K562 (cell line): Measurements from ENCODE around the gene CD44. TPM values are rescaled to one million over a fixed set of nuclear protein-coding genes. Genes with fewer than 3 reads are reported as not detected.

Source experiments
- ATAC-seq: fragments of 200-7000 bp; cut with Tn5 transposase; 3 replicates; pipeline ENCODE4 v1.9.1; 2020; ENCODE audit warnings: moderate library complexity
- BruUV-seq: library from RNA; stranded (reverse); fragments of 400-500 nt; replicated peaks from 2 replicates; lab custom pipeline; 2021; lab: Mats Ljungman, UMichigan
- CTCF ChIA-PET: fragments of 300-600 bp; formaldehyde crosslinking; extraction: SDS; loops from one replicate; lab custom pipeline; 2021; ENCODE audit warnings: low intra/inter-chr PET ratio; lab: Yijun Ruan, JAX
- POLR2A ChIA-PET: fragments of 300-600, 350-650 bp; sonication (Branson Sonifier 250); formaldehyde crosslinking; extraction: SDS; loops from one replicate; lab custom pipeline; 2021; ENCODE audit warnings: antibody characterized with exemption, inconsistent platforms; lab: Yijun Ruan, JAX
- DNase-seq, 4 experiments: peaks; one replicate each; pipeline versions ENCODE4 v3.0.0 to v3.0.0-alpha.2; 2011 to 2018; ENCODE audit warnings: low spot score in 3 of 4, mixed read lengths in 3 of 4; ENCODE audit errors: extremely low read depth in 1 of 4
- FAIRE-seq: peaks from 2 replicates; lab custom pipeline; 2011; peaks lifted over from hg19 to GRCh38; lab: Jason Lieb, UNC
- H2AFZ ChIP-seq: 2 replicates; pipeline ENCODE4 v1.6.0; 2011; ENCODE audit warnings: low read depth, low read length, control low read depth, inconsistent platforms
- H3K27ac ChIP-seq: fragments of 200-600 bp; 3 replicates; pipeline ENCODE4 v1.8.0; 2011; ENCODE audit warnings: low read depth, mild to moderate bottlenecking, control low read depth, inconsistent platforms, low read length, moderate library complexity, mixed read lengths; ENCODE audit errors: extremely low read depth
- H3K27me3 ChIP-seq, 2 experiments: fragments of 300-600 bp in 1 of 2; 2 replicates in 1 of 2; 3 replicates in 1 of 2; pipeline versions ENCODE4 v1.6.0 to v1.8.0; 2011; ENCODE audit warnings: inconsistent platforms in 2 of 2, low read length in 2 of 2, mild to moderate bottlenecking in 1 of 2, mixed read lengths in 1 of 2, moderate library complexity in 1 of 2; ENCODE audit not compliant: control insufficient read depth in 2 of 2, insufficient read depth in 2 of 2
- H3K36me3 ChIP-seq: fragments of 300-600 bp; 3 replicates; pipeline ENCODE4 v1.8.0; 2011; ENCODE audit warnings: mild to moderate bottlenecking, low read length, inconsistent platforms; ENCODE audit not compliant: control insufficient read depth, insufficient read depth
- H3K4me1 ChIP-seq, 2 experiments: fragments of 200-600 bp in 1 of 2; replicated peaks in 1 of 2; 2 replicates in 1 of 2; 3 replicates in 1 of 2; pipeline versions ENCODE4 v1.5.1 to v1.8.0; 2011; ENCODE audit warnings: inconsistent platforms in 2 of 2, low read length in 2 of 2, mild to moderate bottlenecking in 1 of 2, mixed read lengths in 1 of 2, moderate library complexity in 1 of 2; ENCODE audit not compliant: control insufficient read depth in 2 of 2, insufficient read depth in 2 of 2
- H3K4me2 ChIP-seq: 2 replicates; pipeline ENCODE4 v1.6.1; 2011; ENCODE audit warnings: low read length, control low read depth, inconsistent platforms, mixed read lengths; ENCODE audit not compliant: insufficient read depth
- H3K4me3 ChIP-seq: fragments of 200-600 bp; sonication (generic), shearing (Covaris generic); 2 replicates; pipeline ENCODE4 v1.5.1; 2016; ENCODE audit warnings: control low read depth, inconsistent platforms
- H3K79me2 ChIP-seq: fragments of 200-600 bp; 3 replicates; pipeline ENCODE4 v1.8.0; 2011; ENCODE audit warnings: low read length, inconsistent platforms; ENCODE audit not compliant: control insufficient read depth, insufficient read depth
- H3K9ac ChIP-seq, 2 experiments: 2 replicates each; pipeline versions ENCODE4 v1.6.0 to v1.6.1; 2011; ENCODE audit warnings: low read depth in 2 of 2, low read length in 2 of 2, control low read depth in 1 of 2, inconsistent platforms in 1 of 2, mild to moderate bottlenecking in 1 of 2, mixed read lengths in 1 of 2; ENCODE audit not compliant: insufficient read depth in 1 of 2
- H3K9me1 ChIP-seq: one replicate; pipeline ENCODE4 v1.6.0; 2011; ENCODE audit warnings: inconsistent platforms, mild to moderate bottlenecking, low read length, moderate library complexity; ENCODE audit not compliant: control insufficient read depth, insufficient read depth
- H3K9me3 ChIP-seq: replicated peaks from 2 replicates; pipeline ENCODE4 v1.5.1; 2011; ENCODE audit warnings: low read depth, low read length, inconsistent platforms; ENCODE audit not compliant: control insufficient read depth, insufficient read depth
- H4K20me1 ChIP-seq: replicated peaks from 2 replicates; pipeline ENCODE4 v1.6.1; 2011; ENCODE audit warnings: low read length, inconsistent platforms, mixed read lengths; ENCODE audit not compliant: control insufficient read depth, insufficient read depth
- CEBPG ChIP-seq, 3 experiments: fragments of 200-800 bp in 1 of 3; sonication (Bioruptor generic) in 1 of 3; sonication (generic) in 1 of 3; formaldehyde crosslinking in 1 of 3; IDR thresholded peaks in 2 of 3; conservative IDR thresholded peaks in 1 of 3; 2 replicates each; pipeline versions ENCODE4 v1.6.1 to v1.8.0; 2016 to 2022; ENCODE audit warnings: missing compliant biosample characterization in 2 of 3, missing genetic modification characterization in 2 of 3, mild to moderate bottlenecking in 1 of 3, missing genetic modification reagents in 1 of 3
- HES1 ChIP-seq: fragments of 450-650 bp; IDR thresholded peaks from 2 replicates; pipeline ENCODE4 v1.6.1; 2016; ENCODE audit warnings: low read depth, mild to moderate bottlenecking, moderate library complexity
- MTA3 ChIP-seq: fragments of 450-650 bp; formaldehyde crosslinking; IDR thresholded peaks from 2 replicates; pipeline ENCODE4 v1.6.1; 2017; ENCODE audit warnings: mild to moderate bottlenecking, borderline replicate concordance
- TCFL5 ChIP-seq: fragments of 250-450 bp; sonication (Bioruptor Pico); conservative IDR thresholded peaks from 2 replicates; pipeline ENCODE4 v1.6.1; 2021; ENCODE audit warnings: mild to moderate bottlenecking, moderate library complexity, matching md5 sums
- TEAD1 ChIP-seq, 2 experiments: fragments of 450-650 bp in 1 of 2; sonication (generic) in 1 of 2; formaldehyde crosslinking; IDR thresholded peaks; 2 replicates each; pipeline versions ENCODE4 v1.4.0 to v1.8.0; 2020 to 2022; ENCODE audit warnings: mild to moderate bottlenecking in 2 of 2, missing genetic modification reagents in 1 of 2
- ZNF224 ChIP-seq: sonication (generic); formaldehyde crosslinking; IDR thresholded peaks from 2 replicates; pipeline ENCODE4 v1.8.0; 2022; ENCODE audit warnings: mild to moderate bottlenecking, missing genetic modification reagents
- WGBS: fragments of 100-300 bp; shearing (Covaris generic); methylation state at CpG from one replicate; pipeline ENCODE4 v1.1.6; 2016; ENCODE audit warnings: low coverage, mixed read lengths; ENCODE audit not compliant: insufficient coverage; ENCODE audit errors: missing lambda C conversion rate; 5-methylcytosine and 5-hydroxymethylcytosine counted together
- in situ Hi-C: fragments of 300-500 bp; cut with MboI; formaldehyde crosslinking; loops from 4 replicates; pipeline ENCODE4 v1.15.0; 2018; ENCODE audit warnings: inconsistent platforms, mixed read lengths
- intact Hi-C: fragments of 100-400 bp; cut with micrococcal nuclease; formaldehyde crosslinking; loops from 2 replicates; pipeline ENCODE4 v1.14.2; 2022
- polyA plus RNA-seq, 8 experiments: library from polyadenylated mRNA; depleted of rRNA in 4 of 8; stranded (reverse) in 5 of 8; unstranded in 3 of 8; fragments of >200 nt; fragmentation: Nextera tagmentation in 2 of 8; fragmentation: Illumina TruSeq in 1 of 8; extraction: Ambion mirVana in 2 of 8; extraction: Trizol in 1 of 8; gene quantifications; 2 replicates each; pipeline versions ENCODE4 v1.2.1 to v1.2.3, GENCODE V29; 2011 to 2014; ENCODE audit warnings: inconsistent platforms in 1 of 8, missing spikeins in 1 of 8
- total RNA-seq, 7 experiments: library from RNA; depleted of rRNA in 6 of 7; stranded (reverse); fragments of >200 nt in 6 of 7; fragmentation: Illumina TruSeq in 2 of 7; extraction: Trizol in 2 of 7; gene quantifications; 2 replicates each; pipeline versions ENCODE4 v1.2.1 to v1.2.3, GENCODE V29; 2011 to 2021; ENCODE audit warnings: low replicate concordance in 1 of 7

CD44 gene
- total and polyA plus RNA-seq, 9 of the 15 experiments (the other 6 are each of a cell fraction or from before 2014, with no cell fraction given), result 1.2 to 13.9 (median 3.0) TPM

- Histone ChIP-seq H3K79me2 (no peaks in the 10 kb centered on the region), H3K4me2 (no peak overlapping the region), H3K4me1 (no peaks in the 10 kb centered on the region)
Measured at GRCh38 chr11:35210876-35211546, 72.0 kb downstream of the CD44 start.

GRCh38 chr11:35211952-35212351, 73.0 kb downstream of the CD44 start:
- Histone ChIP-seq H3K27ac (no peak overlapping the region), H3K36me3 (no peaks in the 10 kb centered on the region), H3K4me3 (no peak overlapping the region), H2AFZ (no peak overlapping the region), H3K9me3 (no peaks in the 10 kb centered on the region), H4K20me1 (no peaks in the 10 kb centered on the region; the same call in 1 of the 2 replicates), H3K79me2 (no peaks in the 10 kb centered on the region), H3K4me1 (no peaks in the 10 kb centered on the region), H3K4me2 (no peak overlapping the region), H3K9me1 (no peaks in the 10 kb centered on the region), H3K27me3 (peaks cover 0 to 2% of the 10 kb centered on the region in 2 experiments; a peak in 2 of 5 replicates), H3K9ac (no peak overlapping the region)
- in situ Hi-C loops, result no loop called here
- no peak for FAIRE-seq
- ATAC-seq, result no peak
- TF ChIP-seq TEAD1 (CRISPR knock-in tag; IDR thresholded peaks at IDR 0.05) (no peak), HES1 (no peak), MTA3 (no peak), ZNF224 (CRISPR knock-in tag) (no peak)
- POLR2A ChIA-PET, result no interaction called here
- WGBS, result 0% methylated on average over 3 of the region's 3 CpGs
- intact Hi-C loops, result no loop called here
- no peak for DNase-seq
- CTCF ChIA-PET, result no interaction called here
- no TSS peak for BruUV-seq

More at GRCh38 chr11:35210876-35211546, 72.0 kb downstream of the CD44 start:
- no peaks in the 10 kb centered on the region; the same call in 1 of the 2 replicates for H4K20me1 ChIP-seq
- no peak overlapping the region for H3K9ac ChIP-seq
- H3K27ac ChIP-seq, result no peak overlapping the region
- no peak overlapping the region for H2AFZ ChIP-seq
- POLR2A ChIA-PET, result no interaction called here
- DNase-seq (no peak), ATAC-seq (no peak), FAIRE-seq (no peak)
- in situ Hi-C loops, result no loop called here
- H3K9me3 ChIP-seq, result no peaks in the 10 kb centered on the region
- intact Hi-C loops, result no loop called here
- WGBS, result 0% methylated on average over 3 of the region's 3 CpGs
- no peaks in the 10 kb centered on the region for H3K36me3 ChIP-seq
- no TSS peak for BruUV-seq
- TF ChIP-seq TCFL5 (CRISPR knock-in tag), result no peak
- TF ChIP-seq CEBPG (CRISPR knock-in tag; IDR thresholded peaks at IDR 0.05), result no peak
- peak in 1 of 2 experiments; percentile 31; a peak in 1 of 4 replicates for TF ChIP-seq CEBPG (tag; conservative IDR thresholded peaks at IDR 0.05 in 1 of 2, IDR thresholded peaks at IDR 0.05 in 1 of 2)
- no peak overlapping the region for H3K4me3 ChIP-seq
- peaks cover 0 to 2% of the 10 kb centered on the region in 2 experiments; a peak in 2 of 5 replicates for H3K27me3 ChIP-seq
- CTCF ChIA-PET, result no interaction called here
- no peaks in the 10 kb centered on the region for H3K9me1 ChIP-seq
